Effector CD4-positive, alpha-beta T cell (primary cell): ENCODE results near the gene IGDCC3. TPM values are rescaled to one million over a fixed set of nuclear protein-coding genes. Genes with fewer than 3 reads are reported as not detected.

Experiments used
- DNase-seq: peaks from one replicate; pipeline ENCODE4 v3.0.0-alpha.2; 2020
- total RNA-seq: gene quantifications from one replicate; lab custom pipeline; 2026; lab: John Stamatoyannopoulos, UW

Gene IGDCC3
- not detected for total RNA-seq

DNA sequence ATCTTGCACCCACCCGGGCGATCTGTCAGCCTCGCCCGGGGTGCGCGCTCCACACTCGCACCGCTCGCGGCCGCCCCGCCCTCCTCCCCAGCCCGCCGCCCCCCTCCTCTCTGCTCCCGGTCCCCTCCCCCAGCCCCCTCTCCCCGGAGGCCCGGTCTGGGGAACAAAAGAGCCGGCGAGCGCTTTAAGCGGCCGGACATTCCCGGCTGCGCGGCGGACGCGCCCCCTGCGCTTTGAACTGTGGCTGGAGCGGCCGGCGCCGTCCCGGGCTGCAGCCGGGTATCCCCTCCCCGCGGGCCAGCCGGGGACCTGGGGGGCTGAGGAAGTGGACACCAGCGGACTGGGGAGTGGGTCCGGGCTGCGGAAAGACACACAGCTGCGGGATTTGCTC is at the start of gene IGDCC3:
Gene IGDCC3, minus strand, starts transcription at position 27 of the 391 bp plus-strand sequence. CDS start 214 bp downstream, outside the sequence.
- DNase-seq = no peak

DNA sequence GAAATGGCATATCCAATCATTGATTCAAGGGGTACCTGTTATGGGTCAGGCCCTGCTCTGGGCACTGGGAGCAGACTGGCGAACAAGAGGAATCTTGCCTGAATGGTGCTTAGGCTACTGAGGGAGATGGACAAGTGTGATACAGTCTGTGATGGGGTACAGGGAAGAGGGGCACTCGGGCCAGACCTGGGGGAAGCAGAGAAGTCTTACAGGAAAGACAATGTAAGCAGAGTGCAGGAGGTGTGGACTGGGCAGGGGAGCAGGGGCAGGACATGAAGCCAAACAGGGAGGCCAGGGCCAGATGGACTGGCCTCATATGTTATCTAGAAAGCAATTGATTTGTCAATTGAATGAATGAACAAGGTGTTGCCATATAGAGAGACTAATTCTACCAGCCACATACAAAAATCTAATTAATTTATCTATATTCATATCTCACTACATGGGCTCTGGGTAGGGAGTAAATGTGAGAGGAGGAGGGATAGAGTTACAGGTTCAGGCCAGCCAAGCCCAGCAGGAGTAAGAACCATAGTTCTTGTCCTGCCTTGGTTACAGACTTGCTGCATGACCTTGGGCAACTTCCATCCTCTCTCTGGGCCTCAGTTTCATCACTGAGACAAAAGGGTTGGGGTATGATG is 48.5 kb upstream of the IGDCC3 start:
- DNase-seq = no peak

DNA sequence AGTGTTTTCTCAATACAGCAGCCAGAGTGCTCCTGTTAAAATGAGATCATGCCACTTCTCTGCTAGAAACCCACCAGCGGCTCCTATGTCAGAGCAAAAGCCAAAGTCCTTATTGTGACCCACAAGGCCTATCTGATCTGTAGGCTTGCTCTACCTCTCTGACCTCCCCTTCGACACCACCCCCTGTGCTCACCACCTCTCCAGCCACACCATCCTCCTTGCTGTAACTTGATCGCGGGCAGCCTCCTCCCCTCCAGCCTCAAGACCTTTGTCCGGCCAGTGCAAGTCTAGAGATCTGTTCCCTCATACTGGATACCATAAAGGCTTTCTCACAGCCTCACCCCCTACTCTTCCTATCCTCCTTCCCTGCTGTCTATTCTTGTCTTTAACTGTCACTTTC is 46.9 kb upstream of the IGDCC3 start:
- DNase-seq = no peak

DNA sequence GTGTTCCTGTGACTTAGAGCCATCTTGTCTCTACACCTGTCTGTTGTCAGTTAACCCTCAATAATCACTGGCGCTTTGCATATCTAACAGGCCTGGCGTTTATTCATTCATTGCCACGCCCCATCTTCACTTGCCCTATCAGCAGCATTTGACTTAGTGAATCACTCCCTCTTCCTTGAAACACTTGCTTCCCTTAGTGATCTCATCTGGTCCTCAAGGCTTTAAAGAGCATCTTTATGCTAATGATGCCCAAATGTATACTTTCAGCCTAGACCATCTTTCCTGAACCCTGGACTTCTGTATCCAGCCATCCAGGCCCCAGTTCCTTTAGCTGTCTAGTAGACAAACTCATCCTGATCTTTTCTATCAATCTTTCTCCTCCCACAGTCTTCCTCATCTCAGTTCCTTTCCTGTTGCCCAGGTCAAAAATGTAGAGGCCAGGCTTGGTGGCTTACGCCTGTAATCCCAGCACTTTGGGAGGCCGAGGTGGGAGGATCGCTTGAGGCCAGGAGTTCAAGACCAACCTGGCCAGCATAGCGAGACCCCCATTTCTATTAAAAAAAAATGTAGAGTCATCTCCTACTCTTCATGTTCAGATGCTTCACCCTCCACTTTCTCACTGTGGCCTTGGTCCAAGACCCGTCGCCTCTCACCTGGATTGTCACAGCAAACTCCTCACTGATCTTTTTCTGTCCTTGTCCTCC is 46.3 kb upstream of the IGDCC3 start:
- DNase-seq = no peak

DNA sequence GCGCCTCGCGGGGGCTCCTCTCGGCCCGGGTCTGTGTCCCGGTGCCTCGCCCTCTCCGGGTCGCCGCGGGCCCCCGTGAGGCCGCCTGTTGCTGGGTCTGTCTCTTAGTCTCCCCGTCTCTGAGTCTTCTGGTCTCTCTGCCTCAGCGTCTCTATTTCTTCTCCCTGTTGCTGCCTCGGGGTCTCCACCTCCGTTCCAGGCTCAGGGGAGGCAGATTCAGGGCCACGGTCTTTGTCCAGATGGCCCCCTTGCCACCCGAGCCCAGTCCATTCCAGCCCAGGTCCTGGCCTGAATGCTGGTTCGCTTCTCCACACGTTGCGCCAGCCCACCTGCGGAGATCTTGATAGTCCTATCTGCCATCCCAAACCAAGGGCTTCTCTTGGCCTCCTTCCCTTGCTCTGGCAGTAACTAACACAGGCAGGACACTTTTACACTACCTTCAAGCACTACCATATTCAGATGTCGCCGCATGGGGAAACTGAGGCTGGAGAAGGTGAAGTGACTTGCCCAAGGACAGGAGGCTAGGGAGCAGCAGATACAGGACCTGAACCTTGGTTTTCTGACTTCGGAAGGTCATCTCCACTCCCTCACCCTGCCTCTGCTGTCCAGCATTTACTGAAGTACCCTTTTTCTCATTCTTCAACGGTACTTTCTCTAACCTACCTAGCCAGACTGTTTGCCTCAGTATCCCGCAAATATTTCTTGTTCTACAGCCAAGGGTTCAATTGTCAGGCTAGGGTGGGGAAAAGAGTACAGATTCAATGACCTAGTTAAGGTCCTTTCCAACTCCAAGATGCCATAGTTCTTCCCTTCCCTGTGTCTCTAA is 45.6 kb upstream of the IGDCC3 start:
- no peak for DNase-seq

DNA sequence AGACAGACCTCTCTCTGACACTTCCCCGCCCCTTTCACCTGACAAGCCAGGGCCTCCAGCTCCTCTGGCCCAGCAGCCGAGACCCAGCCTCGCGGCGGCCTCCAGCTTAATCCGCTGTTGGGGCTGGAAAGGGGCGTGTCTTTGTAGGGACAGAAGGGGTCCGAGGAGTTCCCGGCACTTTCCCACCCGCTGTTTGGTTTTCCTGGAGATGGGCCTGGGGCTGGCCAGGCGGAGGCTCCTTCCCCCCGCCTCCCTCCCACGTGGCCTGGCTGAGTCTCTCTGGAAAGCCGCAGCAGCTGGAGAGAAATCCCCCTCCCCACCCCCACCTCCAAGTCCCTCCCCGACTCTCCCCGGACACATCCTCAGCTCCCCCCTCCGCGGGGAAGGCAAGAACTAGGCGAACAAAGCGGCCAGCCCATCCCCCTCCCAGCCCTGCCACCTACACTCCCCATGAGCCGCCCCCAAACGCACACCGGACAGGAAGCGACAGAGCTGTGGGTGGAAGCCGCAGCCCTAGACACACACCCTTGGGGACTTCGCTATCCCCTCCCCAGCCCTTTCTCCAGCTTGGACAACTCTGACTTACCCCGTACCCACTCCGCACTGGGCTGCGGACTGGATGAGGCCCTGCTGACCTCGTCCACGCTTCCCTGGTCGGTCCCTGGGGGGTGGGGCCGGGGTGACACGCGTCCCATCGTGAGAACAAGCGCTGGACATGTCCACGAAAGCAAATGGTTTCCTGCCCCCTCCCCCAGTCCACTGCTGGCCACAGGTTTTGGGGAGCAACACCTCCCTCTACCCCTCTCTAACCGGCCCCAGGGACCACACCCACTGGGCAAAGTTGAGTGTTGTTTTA is 43.8 kb upstream of the IGDCC3 start:
- no peak for DNase-seq

DNA sequence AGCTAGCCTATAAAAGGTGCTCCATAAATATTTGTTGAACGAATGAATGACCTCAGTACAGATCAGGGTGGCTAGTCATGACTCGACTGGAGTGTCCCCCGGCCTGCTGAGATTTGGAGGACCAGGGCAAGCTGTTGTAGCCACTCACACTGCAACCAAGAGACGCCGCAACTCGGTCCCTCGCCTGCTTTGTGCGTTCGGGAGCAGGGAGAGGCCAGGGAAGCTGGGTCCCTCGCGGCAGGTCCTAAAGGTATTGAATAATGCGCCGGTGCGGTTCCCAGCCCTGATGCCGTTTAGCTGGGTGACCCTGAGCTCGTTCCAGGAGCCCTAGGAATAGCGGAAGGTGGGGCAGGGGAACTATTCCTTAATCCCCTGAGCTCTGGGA is 43.2 kb upstream of the IGDCC3 start:
- DNase-seq = no peak

DNA sequence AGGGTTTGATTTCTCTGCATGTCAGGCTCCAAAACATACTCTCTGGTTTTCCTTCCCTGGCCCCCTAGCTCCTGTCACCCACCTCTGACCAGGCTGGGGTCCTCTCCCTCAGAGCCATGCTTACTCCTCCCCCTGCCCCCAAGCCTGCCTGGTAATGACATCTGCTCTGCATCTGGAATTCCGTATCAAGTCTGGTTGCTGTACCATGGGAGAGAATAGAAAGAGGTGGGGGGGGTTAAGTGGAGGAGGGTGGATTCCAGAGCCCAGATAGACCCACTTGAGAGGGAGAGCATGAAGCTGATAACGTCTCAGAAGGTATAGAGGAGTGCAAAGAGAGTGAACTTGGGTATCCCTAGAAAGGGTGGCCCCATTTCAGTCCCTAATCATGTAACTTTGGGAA is 40.8 kb upstream of the IGDCC3 start:
- DNase-seq = no peak

DNA sequence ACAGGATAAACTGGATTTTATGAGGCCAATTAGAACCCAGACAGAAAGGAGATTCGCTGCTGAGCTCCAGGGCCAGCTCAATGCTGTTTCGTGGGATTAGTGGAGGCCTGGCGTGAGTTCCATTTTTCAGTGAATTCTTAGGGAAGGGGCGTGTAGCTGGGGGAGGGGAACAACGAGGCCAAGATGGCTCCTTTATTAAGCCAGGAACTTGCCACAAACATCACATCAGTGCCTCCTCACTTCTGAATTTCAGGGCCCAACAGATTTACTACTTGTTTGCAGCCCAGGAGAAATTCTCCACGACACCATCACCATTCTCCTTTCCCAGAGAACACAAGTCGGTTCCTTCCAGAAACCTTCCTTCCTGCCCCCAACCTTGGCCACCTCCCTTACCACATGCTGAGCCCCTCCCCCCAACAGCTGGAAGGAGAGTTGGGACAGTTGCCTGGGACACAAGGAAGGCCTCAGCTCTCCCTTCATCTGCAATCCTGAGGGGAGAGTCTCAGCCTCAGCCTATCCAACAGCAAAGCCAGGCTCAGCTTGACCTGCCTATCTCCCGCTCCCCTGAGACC is 39.1 kb upstream of the IGDCC3 start:
- DNase-seq = no peak

DNA sequence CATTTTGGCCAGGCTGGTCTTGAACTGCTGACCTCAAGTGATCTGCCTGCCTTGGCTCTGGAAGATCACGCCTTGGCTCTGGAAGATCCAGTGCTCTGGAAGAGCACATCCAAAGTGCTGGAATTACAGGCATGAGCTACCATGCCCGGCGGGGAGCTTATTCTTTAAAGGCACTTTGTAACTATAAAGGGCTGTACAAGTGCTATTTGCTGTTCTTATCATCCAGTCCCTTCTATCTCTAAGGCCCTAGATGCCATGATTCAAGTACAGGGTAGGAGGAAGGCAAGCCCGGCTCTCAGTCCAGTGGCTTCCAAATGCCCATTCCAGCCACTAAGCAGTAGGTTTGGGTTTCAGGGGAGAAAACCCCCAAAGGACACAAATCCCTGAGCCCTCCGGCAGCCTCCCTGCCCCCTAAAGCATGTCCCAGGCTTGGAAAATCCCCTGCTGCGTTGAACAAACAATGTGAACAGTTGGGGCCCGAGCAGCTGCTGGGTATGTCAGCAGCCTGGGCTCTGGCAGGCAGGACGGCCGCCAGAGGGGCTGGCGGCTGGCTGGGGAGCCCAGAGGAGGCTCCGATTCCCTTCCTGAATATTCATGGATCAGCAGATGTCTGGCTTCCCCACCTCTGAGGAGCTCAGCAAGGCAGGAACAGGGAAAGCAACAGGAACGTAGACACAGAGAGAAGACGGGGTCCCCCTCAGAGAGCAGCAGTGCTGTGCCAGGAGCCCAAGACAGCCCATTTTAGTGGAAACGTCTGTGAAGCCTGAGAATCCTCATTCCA is 37.2 kb upstream of the IGDCC3 start:
- DNase-seq = no peak

DNA sequence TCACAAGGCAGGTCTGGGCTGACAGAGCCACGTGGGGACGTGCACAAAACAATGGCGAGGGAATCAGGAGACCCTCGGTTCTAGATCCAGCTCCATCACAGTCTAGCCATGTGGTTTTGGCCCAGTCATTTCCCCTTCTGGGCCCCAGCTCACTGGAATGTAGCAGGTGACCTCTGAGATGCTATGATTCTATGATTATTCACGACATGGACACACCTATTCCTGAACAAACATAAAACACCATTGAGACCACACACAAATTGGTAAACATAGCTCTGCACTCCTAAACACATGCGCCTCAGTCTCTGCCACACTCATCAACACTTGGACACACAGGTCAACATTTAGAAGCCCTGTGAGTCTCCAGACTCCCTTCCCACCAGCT is 36.0 kb upstream of the IGDCC3 start:
- DNase-seq = no peak

DNA sequence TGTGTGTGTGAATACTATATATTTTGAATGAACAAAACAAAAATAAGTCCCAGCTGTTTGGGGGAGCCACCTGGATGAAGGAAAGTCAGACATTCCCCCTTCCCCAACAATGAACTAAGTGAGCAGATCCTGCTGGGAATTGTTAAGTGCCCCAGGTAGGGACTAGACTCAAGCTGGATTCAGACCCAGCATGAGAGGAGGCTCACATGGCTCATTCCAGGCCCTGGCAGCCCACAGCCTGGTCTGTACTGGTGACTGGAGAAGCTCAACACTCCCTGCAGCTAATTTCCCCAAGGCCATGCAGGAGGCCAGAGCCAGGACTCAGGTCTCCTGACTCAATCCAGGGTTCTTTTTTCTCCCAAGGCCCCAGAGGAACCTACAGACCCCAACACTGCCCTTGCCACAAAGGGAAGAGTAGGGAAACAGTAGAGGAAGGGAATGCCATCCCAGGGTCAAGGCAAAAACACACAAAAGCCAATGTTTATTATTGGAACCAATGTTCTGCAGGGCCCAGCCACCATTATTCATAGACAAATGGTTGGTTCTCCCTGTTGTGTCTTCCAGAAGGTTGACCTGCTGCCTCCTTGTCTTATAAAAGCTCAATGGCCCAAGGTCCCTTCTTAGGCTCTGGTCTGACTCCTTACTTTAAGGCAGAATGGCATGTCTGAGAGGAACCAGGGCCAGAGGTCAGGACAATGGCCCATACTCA is 35.4 kb upstream of the IGDCC3 start:
- no peak for DNase-seq

DNA sequence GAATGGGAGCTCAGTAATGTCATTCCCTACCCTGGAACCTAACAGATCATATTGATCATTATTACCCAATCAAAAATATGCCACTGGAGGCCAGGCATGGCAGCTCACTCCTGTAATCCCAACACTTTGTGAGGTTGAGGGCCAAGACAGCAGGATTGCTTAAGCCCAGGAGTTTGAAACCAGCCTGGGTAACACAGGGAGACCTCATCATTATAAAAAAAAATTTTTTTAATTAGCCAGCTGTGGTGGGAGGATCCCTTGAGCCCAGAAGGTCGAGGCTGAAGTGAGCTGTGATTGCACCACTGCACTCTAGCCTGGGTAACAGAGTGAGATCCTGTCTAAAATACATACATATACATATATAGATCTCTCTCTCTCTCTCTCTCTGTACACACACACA is 34.8 kb upstream of the IGDCC3 start:
- no peak for DNase-seq

DNA sequence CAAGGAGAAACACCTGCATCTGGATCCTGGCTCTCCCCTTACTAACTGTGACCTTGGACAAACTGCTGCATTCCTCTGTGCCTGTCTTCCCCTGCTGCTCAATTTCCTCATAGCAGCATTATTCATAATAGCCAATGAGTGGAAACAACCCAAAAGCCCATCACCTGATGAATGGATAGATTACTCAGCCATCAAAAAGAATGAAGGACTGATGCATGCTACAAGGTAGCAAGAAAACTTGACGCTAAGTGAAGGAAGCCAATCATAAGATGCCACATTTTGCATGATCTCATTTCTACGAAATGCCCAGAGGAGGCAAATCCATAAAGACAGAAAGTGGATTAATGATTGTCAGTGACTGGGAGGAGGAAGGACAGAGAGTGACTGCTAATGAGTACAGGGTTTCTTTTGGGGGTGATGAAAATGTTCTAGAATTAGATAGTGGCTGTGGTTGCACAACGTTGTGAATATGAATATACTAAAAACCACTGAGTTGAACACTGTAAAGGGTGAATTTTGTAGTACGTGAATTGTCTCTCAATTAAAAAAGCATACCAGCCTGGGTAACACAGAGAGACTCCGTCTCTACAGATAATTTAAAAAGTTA is 33.8 kb upstream of the IGDCC3 start:
- DNase-seq = no peak

DNA sequence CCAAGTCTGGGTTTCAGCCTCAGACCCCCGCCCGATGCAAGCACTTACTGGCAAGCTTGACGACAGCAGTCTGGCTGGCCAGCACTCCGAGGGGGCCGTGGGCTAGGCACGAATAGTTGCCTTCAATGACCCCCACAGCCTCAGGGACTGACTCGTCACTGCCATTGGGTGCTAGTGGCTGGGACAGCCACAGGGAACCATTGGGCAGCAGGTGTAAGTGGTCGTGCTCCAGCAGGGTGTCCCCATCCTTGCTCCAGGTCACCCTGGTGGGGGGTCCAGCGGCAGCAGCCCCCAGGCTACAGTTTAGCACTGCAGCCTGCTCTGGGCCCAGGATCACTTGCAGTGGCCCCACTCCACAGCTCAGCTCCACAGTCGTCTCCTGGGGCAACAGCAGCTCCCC is 33.2 kb upstream of the IGDCC3 start:
- no peak for DNase-seq

DNA sequence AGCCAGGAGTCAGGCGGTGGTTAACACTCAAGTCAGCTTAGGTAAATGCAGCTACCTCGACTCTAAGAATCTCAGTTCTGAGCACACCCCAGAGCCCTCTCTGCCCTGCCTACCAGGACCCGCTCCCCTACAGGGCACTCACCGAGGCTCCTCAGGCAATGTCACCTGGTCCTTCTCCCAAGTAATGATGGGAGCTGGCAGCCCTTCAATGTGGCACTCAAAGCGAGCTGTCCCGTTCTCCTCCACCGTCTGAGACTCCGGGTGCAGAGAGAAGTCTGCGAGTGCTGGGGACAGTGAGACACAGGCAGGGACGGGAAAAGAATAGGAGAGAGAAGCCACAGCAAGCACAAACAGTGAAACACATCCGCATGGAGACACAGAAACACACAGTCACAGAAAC is 32.2 kb upstream of the IGDCC3 start:
- no peak for DNase-seq

DNA sequence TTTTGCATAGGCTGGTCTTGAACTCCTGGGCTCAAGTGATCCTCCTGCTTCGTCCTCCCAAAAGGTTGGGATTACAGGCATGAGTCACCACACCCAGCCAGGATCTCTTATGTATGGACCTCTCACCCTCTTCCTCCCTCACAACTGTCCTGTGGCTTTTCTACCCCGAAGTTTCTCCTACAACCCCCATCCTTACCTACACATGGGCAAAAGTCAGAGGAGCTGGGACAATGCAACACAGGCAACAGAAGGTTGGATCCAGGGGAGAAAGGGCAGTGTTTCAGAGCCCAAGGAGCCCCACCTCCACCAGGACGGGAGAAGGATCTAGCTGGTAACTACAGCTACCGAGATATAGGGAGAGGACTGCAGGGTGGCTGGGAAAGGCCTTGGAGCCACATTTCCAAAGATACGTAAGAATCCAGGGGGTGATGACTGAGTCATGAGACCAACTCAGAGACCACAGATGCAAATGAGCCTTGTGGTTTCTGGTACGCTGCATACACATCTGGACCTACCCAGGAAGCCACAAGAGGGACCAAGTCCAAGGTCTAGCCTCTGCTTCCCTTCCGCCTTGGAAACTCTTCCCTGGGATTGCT is 31.3 kb upstream of the IGDCC3 start:
- no peak for DNase-seq

DNA sequence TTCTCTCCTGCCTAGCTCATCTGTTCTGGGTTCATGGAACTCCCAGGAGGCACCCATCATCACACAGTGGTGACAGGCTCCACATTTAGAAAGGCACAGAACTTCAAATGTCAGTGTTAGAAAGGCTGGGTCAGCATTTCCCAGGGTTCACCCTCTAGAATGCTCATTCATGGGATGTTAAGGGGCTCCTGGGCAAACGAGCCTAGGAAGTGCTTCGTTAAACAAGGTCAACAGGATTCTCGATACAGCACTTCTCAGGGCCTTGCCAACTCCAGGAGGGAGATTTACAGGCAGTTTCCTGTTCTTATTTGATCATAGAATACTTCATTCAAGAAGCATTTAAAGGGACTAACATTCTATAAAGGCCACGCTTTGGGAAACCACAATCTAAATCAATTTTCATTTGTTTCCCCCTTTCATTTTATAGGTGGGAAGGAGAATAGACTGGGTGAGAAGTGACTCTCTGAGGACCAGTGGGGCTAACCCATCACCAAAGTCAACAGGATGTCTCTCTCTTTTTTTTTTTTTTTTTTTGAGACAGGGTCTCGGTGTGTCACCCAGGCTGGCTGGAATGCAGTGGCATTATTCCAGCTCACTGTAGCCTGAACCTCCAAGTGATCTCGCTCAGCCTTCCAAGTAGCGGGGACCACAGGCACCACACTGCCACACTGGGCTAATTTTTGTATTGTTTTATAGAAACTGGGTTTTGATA is 30.7 kb upstream of the IGDCC3 start:
- no peak for DNase-seq

DNA sequence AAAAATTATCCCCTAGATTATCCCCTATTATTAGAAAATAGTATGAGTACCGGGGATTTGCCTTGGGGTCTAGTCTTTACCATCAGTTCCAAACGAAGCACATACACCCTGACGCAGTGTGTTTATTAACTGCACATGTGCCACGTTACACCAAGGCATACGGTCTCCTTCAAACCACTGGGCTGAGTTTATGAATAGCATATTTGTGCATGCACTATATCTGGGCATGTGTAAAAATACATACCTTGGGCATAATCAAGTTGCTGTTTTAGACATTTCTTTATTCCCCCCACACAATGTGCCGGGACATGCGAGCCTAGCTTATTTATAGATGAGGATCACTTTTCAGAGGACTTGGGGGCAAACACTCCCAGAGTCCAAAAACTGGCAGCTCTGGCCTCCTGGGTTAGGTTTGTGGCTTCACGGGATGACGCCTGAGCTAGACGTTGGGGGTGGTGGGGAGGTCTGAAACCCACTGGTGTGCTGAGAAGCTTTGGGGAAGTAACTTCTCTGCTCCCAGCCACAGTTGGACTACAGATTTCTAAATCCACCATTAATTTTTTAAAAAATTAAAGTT is 28.7 kb upstream of the IGDCC3 start:
- DNase-seq = no peak
